Left ventricle myocardium inferior (tissue), 1 donor: ENCODE data around the gene MAP7. TPM values are rescaled to one million over a fixed set of nuclear protein-coding genes. Genes with fewer than 3 reads are reported as not detected.

ENCODE experiments used
- DNase-seq: peaks from one replicate; pipeline ENCODE4 v3.0.0-alpha.2; 2020
- H3K27ac ChIP-seq: fragments of 200-600 bp; replicated peaks from 2 replicates; pipeline ENCODE4 v1.8.0; 2021
- H3K27me3 ChIP-seq: fragments of 200-600 bp; 2 replicates; pipeline ENCODE4 v1.8.0; 2021; ENCODE audit warnings: low read depth
- H3K36me3 ChIP-seq: fragments of 200-600 bp; 2 replicates; pipeline ENCODE4 v1.8.0; 2021
- H3K4me1 ChIP-seq: fragments of 200-600 bp; 2 replicates; pipeline ENCODE4 v1.8.0; 2021
- H3K4me3 ChIP-seq: fragments of 200-600 bp; 2 replicates; pipeline ENCODE4 v1.8.0; 2021; ENCODE audit warnings: mild to moderate bottlenecking, moderate library complexity
- H3K9me3 ChIP-seq: fragments of 200-600 bp; replicated peaks from 2 replicates; pipeline ENCODE4 v1.8.0; 2021
- intact Hi-C: fragments of 100-400 bp; cut with micrococcal nuclease; formaldehyde crosslinking; loops from one replicate; pipeline ENCODE4 v1.11.0; 2022
- total RNA-seq: library from RNA; stranded (reverse); fragmentation: NEBNext Ultra II Directional; extraction: Animal tissue kit (Norgen Biotek cat#: 25700); gene quantifications from one replicate; pipeline ENCODE4 v1.2.1, GENCODE V29; 2021
- TF ChIP-seq, protein P1 (sequence below): fragments of 200-600 bp; IDR thresholded peaks from 2 replicates; pipeline ENCODE4 v1.8.0; 2021; ENCODE audit warnings: antibody characterized with exemption, mild to moderate bottlenecking, borderline replicate concordance
- donor health status: DM: no; HTN: yes; CAD: no; lungs with severe emphysema.

Gene MAP7
- total RNA-seq, 1 donor from 2014 or later: 3.1 TPM

GRCh38 chr6:136511926-136512325 lies 38.3 kb downstream of the MAP7 start:
- H3K36me3 ChIP-seq: no peaks in the 10 kb centered on the region
- TF ChIP-seq, protein P1, sequence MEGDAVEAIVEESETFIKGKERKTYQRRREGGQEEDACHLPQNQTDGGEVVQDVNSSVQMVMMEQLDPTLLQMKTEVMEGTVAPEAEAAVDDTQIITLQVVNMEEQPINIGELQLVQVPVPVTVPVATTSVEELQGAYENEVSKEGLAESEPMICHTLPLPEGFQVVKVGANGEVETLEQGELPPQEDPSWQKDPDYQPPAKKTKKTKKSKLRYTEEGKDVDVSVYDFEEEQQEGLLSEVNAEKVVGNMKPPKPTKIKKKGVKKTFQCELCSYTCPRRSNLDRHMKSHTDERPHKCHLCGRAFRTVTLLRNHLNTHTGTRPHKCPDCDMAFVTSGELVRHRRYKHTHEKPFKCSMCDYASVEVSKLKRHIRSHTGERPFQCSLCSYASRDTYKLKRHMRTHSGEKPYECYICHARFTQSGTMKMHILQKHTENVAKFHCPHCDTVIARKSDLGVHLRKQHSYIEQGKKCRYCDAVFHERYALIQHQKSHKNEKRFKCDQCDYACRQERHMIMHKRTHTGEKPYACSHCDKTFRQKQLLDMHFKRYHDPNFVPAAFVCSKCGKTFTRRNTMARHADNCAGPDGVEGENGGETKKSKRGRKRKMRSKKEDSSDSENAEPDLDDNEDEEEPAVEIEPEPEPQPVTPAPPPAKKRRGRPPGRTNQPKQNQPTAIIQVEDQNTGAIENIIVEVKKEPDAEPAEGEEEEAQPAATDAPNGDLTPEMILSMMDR: no peak
- no peak overlapping the region for H3K27ac ChIP-seq
- H3K4me1 ChIP-seq: peaks cover 6% of the 10 kb centered on the region
- no peaks in the 10 kb centered on the region for H3K9me3 ChIP-seq
- no peak for DNase-seq
- H3K27me3 ChIP-seq: no peaks in the 10 kb centered on the region
- no peak overlapping the region for H3K4me3 ChIP-seq
- intact Hi-C loops: no loop called here

DNA sequence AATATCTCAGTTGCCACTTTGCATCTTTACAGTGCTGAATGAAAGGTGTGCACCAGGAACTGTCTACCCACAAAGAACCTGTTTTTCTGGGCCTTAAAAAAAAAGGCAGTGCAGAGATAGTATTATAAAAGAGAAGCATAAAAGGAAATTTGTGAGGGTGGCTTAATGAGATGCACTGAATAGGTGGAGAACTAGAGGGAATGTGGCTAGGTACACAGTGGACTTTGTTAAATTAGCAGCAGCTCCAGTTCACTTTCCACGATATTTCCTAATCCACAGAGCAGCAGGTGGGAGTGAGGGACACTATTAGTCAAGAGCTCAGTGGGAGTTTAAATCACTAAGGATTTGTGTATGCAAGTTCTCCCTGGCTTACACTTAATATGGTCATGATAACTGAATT lies 38.8 kb downstream of the MAP7 start:
- Histone ChIP-seq H3K27ac (no peak overlapping the region), H3K4me1 (peaks cover 6% of the 10 kb centered on the region), H3K9me3 (no peaks in the 10 kb centered on the region), H3K36me3 (no peaks in the 10 kb centered on the region), H3K4me3 (no peak overlapping the region), H3K27me3 (no peaks in the 10 kb centered on the region)
- intact Hi-C loops: no loop called here
- DNase-seq: no peak
- TF ChIP-seq, protein P1: no peak

DNA sequence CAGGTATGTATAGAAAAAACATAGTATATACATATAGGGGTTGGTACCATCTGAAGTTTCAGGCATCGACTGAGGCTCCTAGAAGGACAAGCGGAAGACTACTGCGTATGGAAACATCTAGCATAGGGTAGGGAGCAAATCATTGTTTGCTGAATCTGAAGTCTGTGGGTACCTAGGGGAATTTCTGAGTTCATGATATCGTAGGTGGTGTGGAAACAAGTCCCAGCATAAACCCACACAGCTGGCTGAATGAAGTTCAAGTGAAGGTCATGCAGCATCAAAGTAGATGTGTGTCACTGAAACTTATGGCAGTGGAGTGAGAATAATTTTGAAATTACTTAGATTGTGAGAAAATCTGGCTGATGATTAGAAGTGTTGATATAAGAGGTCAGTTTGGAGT lies 39.4 kb downstream of the MAP7 start:
- H3K4me1 ChIP-seq: peaks cover 6% of the 10 kb centered on the region
- H3K9me3 ChIP-seq: no peaks in the 10 kb centered on the region
- H3K27me3 ChIP-seq: no peaks in the 10 kb centered on the region
- no peaks in the 10 kb centered on the region for H3K36me3 ChIP-seq
- DNase-seq: no peak
- no peak overlapping the region for H3K27ac ChIP-seq
- TF ChIP-seq, protein P1: no peak
- intact Hi-C loops: no loop called here
- no peak overlapping the region for H3K4me3 ChIP-seq

GRCh38 chr6:136510299-136510698 lies 39.9 kb downstream of the MAP7 start:
- no peak overlapping the region for H3K27ac ChIP-seq
- no peak for DNase-seq
- H3K9me3 ChIP-seq: no peaks in the 10 kb centered on the region
- no peaks in the 10 kb centered on the region for H3K36me3 ChIP-seq
- intact Hi-C loops: no loop called here
- TF ChIP-seq, protein P1: no peak
- H3K4me1 ChIP-seq: peaks cover 6% of the 10 kb centered on the region
- H3K4me3 ChIP-seq: no peak overlapping the region
- no peaks in the 10 kb centered on the region for H3K27me3 ChIP-seq

- H3K4me1 ChIP-seq: peaks cover 6% of the 10 kb centered on the region
- intact Hi-C loops: no loop called here
- H3K9me3 ChIP-seq: no peaks in the 10 kb centered on the region
- H3K27me3 ChIP-seq: no peaks in the 10 kb centered on the region
- no peak for DNase-seq
- no peaks in the 10 kb centered on the region for H3K36me3 ChIP-seq
- no peak overlapping the region for H3K4me3 ChIP-seq
- H3K27ac ChIP-seq: no peak overlapping the region
- TF ChIP-seq, protein P1: no peak
These were observed 41.4 kb downstream of the MAP7 start for GRCh38 chr6:136508725-136509392.
